ENCODE measurements around the gene PCLO.
"Not testable (repeated sequence)": the region's sequence is repeated elsewhere in the genome, so short reads cannot be mapped to it uniquely, and the experiment has no call there.

Gene PCLO

GRCh38 chr7:83141927-83142326 lies 20.8 kb downstream of the PCLO start:
- no peak for DNase-seq (ENCODE audit: low spot score)

- no peak for DNase-seq (ENCODE audit: low spot score)
These were observed 31.8 kb downstream of the PCLO start for GRCh38 chr7:83130623-83131545.

- no peak for DNase-seq (ENCODE audit: low spot score)
These were observed 32.5 kb downstream of the PCLO start for GRCh38 chr7:83130191-83130590.

- DNase-seq (ENCODE audit: low spot score): no peak
These were observed 43.2 kb downstream of the PCLO start for GRCh38 chr7:83119494-83119893.

- DNase-seq (ENCODE audit: low spot score): no peak
These were observed 43.7 kb downstream of the PCLO start for GRCh38 chr7:83119026-83119382.

GRCh38 chr7:83118347-83119025 lies 44.2 kb downstream of the PCLO start:
- DNase-seq (ENCODE audit: low spot score): no peak

- no peak for DNase-seq (ENCODE audit: low spot score)
These were observed 45.2 kb downstream of the PCLO start for GRCh38 chr7:83117466-83117865.

GRCh38 chr7:83111391-83111790 lies 51.3 kb downstream of the PCLO start:
- DNase-seq (ENCODE audit: low spot score): no peak

- no peak for DNase-seq (ENCODE audit: low spot score)
These were observed 53.3 kb downstream of the PCLO start for GRCh38 chr7:83109352-83109751.

GRCh38 chr7:83105948-83106347 lies 56.7 kb downstream of the PCLO start:
- no peak for DNase-seq (ENCODE audit: low spot score)

GRCh38 chr7:83105063-83105462 lies 57.6 kb downstream of the PCLO start:
- no peak for DNase-seq (ENCODE audit: low spot score)

GRCh38 chr7:83101530-83101929 lies 61.2 kb downstream of the PCLO start:
- no peak for DNase-seq (ENCODE audit: low spot score)

- DNase-seq (ENCODE audit: low spot score): no peak
These were observed 66.6 kb downstream of the PCLO start for GRCh38 chr7:83096065-83096580.

GRCh38 chr7:83085299-83085698 lies 77.4 kb downstream of the PCLO start:
- no peak for DNase-seq (ENCODE audit: low spot score)

- not testable (repeated sequence) for DNase-seq (ENCODE audit: low spot score)
These were observed 82.8 kb downstream of the PCLO start for GRCh38 chr7:83079879-83080278.

- DNase-seq (ENCODE audit: low spot score): no peak
These were observed 85.4 kb downstream of the PCLO start for GRCh38 chr7:83077328-83077727.

- DNase-seq (ENCODE audit: low spot score): no peak
These were observed 89.8 kb downstream of the PCLO start for GRCh38 chr7:83072576-83073517.

GRCh38 chr7:83065714-83066113 lies 97.0 kb downstream of the PCLO start:
- DNase-seq (ENCODE audit: low spot score): no peak

- DNase-seq (ENCODE audit: low spot score): no peak
These were observed 102.5 kb downstream of the PCLO start for GRCh38 chr7:83060218-83060617.

- DNase-seq (ENCODE audit: low spot score): no peak
These were observed 104.0 kb downstream of the PCLO start for GRCh38 chr7:83058667-83059066.

- no peak for DNase-seq (ENCODE audit: low spot score)
These were observed 107.5 kb downstream of the PCLO start for GRCh38 chr7:83055197-83055596.

- DNase-seq (ENCODE audit: low spot score): no peak
These were observed 108.2 kb downstream of the PCLO start for GRCh38 chr7:83054472-83054871.

Data from CD4-positive, alpha-beta T cell treated with Interleukin-6 at 100 ng/mL for 8 hours (primary cell).